ENCODE measurements around the gene UBLCP1.
"Not testable (repeated sequence)": the region's sequence is repeated elsewhere in the genome, so short reads cannot be mapped to it uniquely, and the experiment has no call there.

The UBLCP1 gene

DNA sequence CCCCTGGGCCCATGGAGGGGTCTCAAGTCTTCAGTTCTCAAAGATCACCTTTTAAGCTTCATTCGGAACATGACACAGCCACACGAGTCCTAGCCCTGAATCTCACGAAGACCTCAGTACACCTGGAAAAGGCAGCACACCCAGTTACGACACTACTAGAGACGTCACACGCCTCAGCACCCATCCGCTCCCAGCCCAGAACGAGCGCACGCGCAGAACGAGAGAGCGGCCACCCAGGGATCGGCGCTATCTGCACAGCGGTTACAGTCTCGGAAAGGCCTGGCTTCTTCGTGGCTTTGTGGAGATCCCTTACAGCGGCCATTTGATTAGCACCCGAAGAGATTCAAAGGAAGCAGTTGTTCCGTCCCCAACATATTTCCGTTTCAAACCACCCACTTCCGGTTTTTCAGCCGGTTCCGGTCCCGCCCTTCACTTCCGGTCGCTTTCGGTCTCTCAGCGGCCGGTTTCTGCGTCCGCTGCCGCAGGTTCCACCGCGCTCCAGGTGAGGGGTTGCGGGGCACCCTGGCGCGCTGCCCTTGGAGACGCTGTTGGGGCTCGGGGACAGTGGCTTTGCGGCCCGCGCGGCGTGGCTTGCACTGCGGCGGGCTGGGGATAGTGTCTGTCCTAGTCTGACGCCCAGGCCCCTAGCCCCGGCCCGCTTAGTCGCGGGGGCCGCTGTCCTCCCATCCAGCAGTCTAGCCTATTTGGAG, at the start of gene UBLCP1:
UBLCP1 (plus strand) TSS at position 432 of the 710 bp plus-strand sequence. CDS start 5,626 bp downstream, outside the sequence.
- Mint-ChIP-seq H3K27ac (peak within 1 kb of the TSS; percentile 99), H3K27me3 (no peaks in the 10 kb centered on the region), H3K4me3 (peak within 1 kb of the TSS; percentile 99), H3K36me3 (peaks cover 14% of the 10 kb centered on the region), H3K4me1 (peaks cover 56% of the 10 kb centered on the region), H3K9me3 (no peaks in the 10 kb centered on the region)

DNA sequence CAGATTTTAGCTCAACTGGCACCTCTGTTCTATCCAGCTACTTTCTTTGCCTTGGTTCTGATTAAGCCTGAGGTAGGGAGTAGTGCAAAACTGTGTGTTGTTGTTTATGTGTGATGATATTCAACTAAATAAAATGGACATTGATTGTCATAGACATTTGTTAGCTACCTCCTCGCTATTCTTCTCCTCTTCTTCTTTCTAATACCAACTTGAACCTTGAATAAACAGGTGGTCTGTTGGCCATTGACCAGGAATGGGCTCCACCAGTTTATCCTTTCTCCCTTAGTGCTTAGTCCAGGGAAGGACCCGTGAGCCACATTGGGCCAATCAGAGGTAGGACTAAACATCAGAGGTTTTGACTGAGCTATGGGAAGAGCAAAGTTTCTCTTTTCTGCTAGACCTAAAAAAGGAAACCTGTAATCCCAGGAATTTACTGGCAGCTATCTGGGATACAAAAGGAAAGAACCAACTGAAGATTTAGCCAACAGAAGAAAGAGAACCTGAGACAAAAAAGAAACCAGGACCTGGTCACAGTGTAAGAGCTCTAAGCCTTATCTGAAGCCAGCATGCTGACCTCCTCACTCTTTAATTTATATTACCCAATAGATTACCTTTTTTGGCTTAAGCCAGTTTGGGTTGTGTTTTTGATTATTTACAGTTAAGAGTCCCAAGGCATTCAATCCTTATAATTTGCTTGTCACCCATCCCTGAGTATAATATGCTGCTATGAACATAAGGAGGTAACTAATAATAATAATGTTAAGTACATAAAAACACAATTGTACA, 48.4 kb upstream of the UBLCP1 start:
- Mint-ChIP-seq H3K9me3 (no peaks in the 10 kb centered on the region), H3K4me1 (peaks cover 29% of the 10 kb centered on the region), H3K4me3 (no peak overlapping the region), H3K27me3 (no peaks in the 10 kb centered on the region), H3K27ac (no peak overlapping the region), H3K36me3 (peaks cover under 1% of the 10 kb centered on the region)

DNA sequence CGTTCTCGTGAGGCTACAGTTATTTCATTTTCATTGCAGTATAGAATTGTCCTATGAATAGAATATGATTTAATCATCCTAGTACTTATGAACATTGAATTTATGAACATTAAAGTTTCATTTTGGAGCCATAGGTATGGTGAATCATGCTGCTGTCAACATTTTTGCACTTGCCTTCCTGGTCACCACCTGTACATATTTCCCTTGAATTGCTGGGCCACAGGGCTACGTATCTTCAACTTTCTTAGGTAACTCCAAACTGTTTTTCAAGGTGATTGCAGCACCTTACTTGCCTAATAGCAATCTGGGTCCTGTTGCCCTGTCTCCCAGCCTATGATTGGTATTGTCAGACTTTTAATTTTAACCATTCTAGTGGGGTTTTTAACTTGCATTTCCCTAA, 47.2 kb upstream of the UBLCP1 start:
- no peak overlapping the region for H3K27ac Mint-ChIP-seq
- H3K4me3 Mint-ChIP-seq, result no peak overlapping the region
- H3K4me1 Mint-ChIP-seq, result peaks cover 17% of the 10 kb centered on the region
- H3K36me3 Mint-ChIP-seq, result no peaks in the 10 kb centered on the region
- no peaks in the 10 kb centered on the region for H3K9me3 Mint-ChIP-seq
- no peaks in the 10 kb centered on the region for H3K27me3 Mint-ChIP-seq

DNA sequence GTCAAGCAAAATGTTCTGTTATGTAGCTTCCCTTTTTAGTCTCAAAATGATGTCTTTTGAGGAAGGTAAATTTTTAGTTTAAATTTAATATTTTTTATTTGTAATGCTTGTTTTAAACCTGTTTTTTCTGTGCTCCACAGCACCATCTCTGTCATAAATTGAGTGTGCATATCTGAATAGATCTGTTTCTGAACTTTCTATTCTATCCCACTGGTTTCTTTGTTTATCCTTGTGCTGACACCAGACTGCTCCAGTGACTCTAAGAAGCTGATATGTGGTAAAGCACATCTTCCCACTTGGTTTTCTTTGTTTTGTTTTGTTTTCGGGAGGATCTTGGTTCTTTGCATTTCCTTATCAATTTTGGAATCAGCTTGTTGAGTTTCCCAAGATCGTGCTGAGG, 46.6 kb upstream of the UBLCP1 start:
- Mint-ChIP-seq H3K9me3 (no peaks in the 10 kb centered on the region), H3K27me3 (no peaks in the 10 kb centered on the region), H3K36me3 (no peaks in the 10 kb centered on the region), H3K4me1 (peaks cover 16% of the 10 kb centered on the region), H3K27ac (no peak overlapping the region), H3K4me3 (no peak overlapping the region)

DNA sequence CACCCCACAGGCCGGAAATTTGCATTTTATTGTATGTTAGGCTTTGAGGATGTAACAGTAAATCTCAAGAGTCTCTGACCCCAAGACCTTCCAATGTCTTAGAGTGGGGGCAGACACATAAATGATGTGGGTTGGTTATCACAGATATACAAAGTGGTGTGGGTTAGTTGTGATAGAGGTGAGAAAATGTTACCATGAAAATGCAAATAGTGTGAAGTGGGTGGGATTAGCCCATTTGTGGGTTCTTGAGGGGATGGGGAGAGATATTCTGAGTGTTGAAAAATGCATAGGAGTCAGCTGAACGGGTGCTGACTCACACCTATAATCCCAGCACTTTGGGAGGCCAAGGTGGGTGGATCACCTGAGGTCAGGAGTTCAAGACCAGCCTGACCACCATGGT, 45.9 kb upstream of the UBLCP1 start:
- no peaks in the 10 kb centered on the region for H3K36me3 Mint-ChIP-seq
- H3K4me1 Mint-ChIP-seq, result peaks cover 12% of the 10 kb centered on the region
- no peak overlapping the region for H3K4me3 Mint-ChIP-seq
- H3K27ac Mint-ChIP-seq, result no peak overlapping the region
- no peaks in the 10 kb centered on the region for H3K27me3 Mint-ChIP-seq
- no peaks in the 10 kb centered on the region for H3K9me3 Mint-ChIP-seq

DNA sequence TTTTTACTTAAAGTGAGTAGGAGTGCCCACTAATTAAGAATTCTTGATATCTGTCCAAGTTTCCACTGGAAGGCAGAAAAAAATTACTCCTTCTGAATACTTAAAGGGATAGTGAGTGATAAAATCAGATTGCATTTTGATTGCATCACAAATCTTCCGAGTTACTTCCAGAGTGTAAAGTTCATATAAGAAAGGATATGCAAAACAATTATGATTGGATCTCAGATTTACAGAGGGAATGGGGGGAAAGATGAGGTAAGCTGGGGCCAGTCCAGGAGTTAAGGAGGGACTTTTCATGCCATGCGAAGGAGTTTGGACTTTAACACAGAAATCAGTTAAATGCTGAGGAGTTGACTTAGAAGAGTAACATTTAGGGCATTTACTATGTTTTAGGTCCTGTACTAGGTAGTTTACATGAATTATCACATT, 44.5 kb upstream of the UBLCP1 start:
- H3K27ac Mint-ChIP-seq, result no peak overlapping the region
- H3K4me3 Mint-ChIP-seq, result no peak overlapping the region
- no peaks in the 10 kb centered on the region for H3K36me3 Mint-ChIP-seq
- H3K9me3 Mint-ChIP-seq, result no peaks in the 10 kb centered on the region
- peaks cover 12% of the 10 kb centered on the region for H3K4me1 Mint-ChIP-seq
- H3K27me3 Mint-ChIP-seq, result no peaks in the 10 kb centered on the region

DNA sequence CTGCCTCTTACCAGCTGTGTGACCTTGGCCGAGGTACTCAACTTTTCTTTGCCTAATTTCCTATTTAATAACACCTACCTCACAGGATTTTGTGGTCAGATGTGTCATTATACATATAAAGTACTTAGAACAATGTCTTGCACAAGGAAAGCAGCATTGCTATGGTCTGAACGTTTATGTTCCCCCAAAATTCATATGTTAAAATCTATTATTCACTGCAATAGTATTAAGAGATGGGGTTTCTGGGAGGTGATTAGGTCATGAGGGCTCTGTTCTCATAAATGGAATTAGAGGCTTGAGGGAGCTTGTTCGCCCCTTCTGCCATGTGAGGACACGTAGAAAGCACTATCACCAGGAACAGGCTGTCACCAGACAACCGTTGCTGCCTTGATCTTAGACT, 42.9 kb upstream of the UBLCP1 start:
- Mint-ChIP-seq H3K4me3 (no peak overlapping the region), H3K4me1 (peaks cover 12% of the 10 kb centered on the region), H3K27me3 (no peaks in the 10 kb centered on the region), H3K36me3 (no peaks in the 10 kb centered on the region), H3K9me3 (no peaks in the 10 kb centered on the region), H3K27ac (no peak overlapping the region)

DNA sequence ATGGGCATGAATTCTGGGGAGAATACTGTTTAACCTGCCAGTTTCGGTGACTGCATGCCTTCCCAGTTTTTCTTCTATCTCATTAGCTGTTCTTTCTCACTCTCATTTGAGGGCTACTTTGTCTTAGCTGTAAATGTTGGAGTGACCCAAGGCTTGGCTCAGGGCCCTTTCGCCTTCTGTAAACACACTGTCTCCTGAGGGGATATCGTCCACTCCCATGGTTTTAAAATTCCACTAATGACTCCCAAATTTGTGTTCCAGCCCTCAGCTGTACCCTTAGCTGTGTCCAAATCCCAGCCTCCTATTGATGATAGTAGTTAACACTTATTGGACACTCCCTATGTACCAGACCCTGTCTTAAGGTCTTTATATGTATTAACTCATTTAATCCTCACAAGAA, 39.6 kb upstream of the UBLCP1 start:
- Mint-ChIP-seq H3K9me3 (no peaks in the 10 kb centered on the region), H3K36me3 (no peaks in the 10 kb centered on the region), H3K4me3 (no peak overlapping the region), H3K27me3 (no peaks in the 10 kb centered on the region), H3K27ac (no peak overlapping the region), H3K4me1 (peaks cover 3% of the 10 kb centered on the region)

- H3K9me3 Mint-ChIP-seq, result no peaks in the 10 kb centered on the region
These were observed 38.6 kb upstream of the UBLCP1 start for GRCh38 chr5:159224471-159224870.

GRCh38 chr5:159226451-159226850, 36.6 kb upstream of the UBLCP1 start:
- H3K27ac Mint-ChIP-seq, result no peak overlapping the region
- H3K4me3 Mint-ChIP-seq, result no peak overlapping the region
- H3K4me1 Mint-ChIP-seq, result no peaks in the 10 kb centered on the region
- no peaks in the 10 kb centered on the region for H3K36me3 Mint-ChIP-seq
- H3K27me3 Mint-ChIP-seq, result no peaks in the 10 kb centered on the region
- H3K9me3 Mint-ChIP-seq, result no peaks in the 10 kb centered on the region

More at GRCh38 chr5:159224471-159224870, 38.6 kb upstream of the UBLCP1 start:
- Mint-ChIP-seq H3K27me3 (no peaks in the 10 kb centered on the region), H3K27ac (no peak overlapping the region), H3K36me3 (no peaks in the 10 kb centered on the region), H3K4me3 (no peak overlapping the region), H3K4me1 (no peaks in the 10 kb centered on the region)

GRCh38 chr5:159227452-159227851, 35.6 kb upstream of the UBLCP1 start:
- Mint-ChIP-seq H3K27me3 (no peaks in the 10 kb centered on the region), H3K4me1 (no peaks in the 10 kb centered on the region), H3K27ac (no peak overlapping the region), H3K36me3 (no peaks in the 10 kb centered on the region), H3K9me3 (no peaks in the 10 kb centered on the region), H3K4me3 (no peak overlapping the region)

GRCh38 chr5:159228097-159228496, 35.0 kb upstream of the UBLCP1 start:
- not testable (repeated sequence) for H3K27ac Mint-ChIP-seq, H3K9me3 Mint-ChIP-seq, H3K4me1 Mint-ChIP-seq, H3K4me3 Mint-ChIP-seq, H3K27me3 Mint-ChIP-seq, H3K36me3 Mint-ChIP-seq

GRCh38 chr5:159230657-159231056, 32.4 kb upstream of the UBLCP1 start:
- Mint-ChIP-seq H3K27ac (no peak overlapping the region), H3K4me3 (no peak overlapping the region), H3K4me1 (no peaks in the 10 kb centered on the region), H3K36me3 (no peaks in the 10 kb centered on the region), H3K27me3 (no peaks in the 10 kb centered on the region), H3K9me3 (no peaks in the 10 kb centered on the region)

- no peaks in the 10 kb centered on the region for H3K4me1 Mint-ChIP-seq
- no peaks in the 10 kb centered on the region for H3K27me3 Mint-ChIP-seq
- H3K9me3 Mint-ChIP-seq, result no peaks in the 10 kb centered on the region
- no peak overlapping the region for H3K27ac Mint-ChIP-seq
- H3K4me3 Mint-ChIP-seq, result no peak overlapping the region
- no peaks in the 10 kb centered on the region for H3K36me3 Mint-ChIP-seq
These were observed 31.9 kb upstream of the UBLCP1 start for GRCh38 chr5:159231167-159231566.

GRCh38 chr5:159235871-159236520, 27.1 kb upstream of the UBLCP1 start:
- H3K36me3 Mint-ChIP-seq, H3K27me3 Mint-ChIP-seq, H3K4me3 Mint-ChIP-seq, H3K27ac Mint-ChIP-seq, H3K9me3 Mint-ChIP-seq: not testable (repeated sequence)
- peaks cover 21% of the 10 kb centered on the region for H3K4me1 Mint-ChIP-seq

DNA sequence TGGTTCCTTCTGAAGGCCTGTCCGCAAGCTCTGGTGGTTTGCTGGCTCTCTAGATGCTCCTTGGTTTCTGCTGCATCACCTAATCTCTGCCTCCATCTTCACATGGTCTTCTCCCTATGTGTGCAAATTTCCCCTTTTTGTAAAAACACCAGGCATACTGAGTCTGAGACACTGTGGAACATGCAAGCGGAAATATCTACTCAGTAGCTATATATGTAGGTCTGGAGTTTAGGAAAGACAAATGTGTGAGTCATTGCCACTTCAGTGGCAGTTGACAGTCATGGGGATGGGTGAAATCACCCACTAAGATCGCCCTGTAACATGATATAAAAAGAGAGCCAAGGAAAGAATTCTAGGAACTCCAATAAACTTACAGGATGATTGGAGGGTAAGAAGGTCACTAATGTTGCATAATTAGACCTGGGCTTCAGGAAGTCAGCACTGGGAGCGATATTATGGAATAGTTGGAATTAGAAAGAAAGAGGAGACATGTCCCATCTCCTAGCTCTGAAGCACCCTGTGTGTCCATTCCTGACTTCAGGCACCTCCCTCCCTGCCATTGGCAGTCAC, 22.7 kb upstream of the UBLCP1 start:
- H3K27me3 Mint-ChIP-seq, result no peaks in the 10 kb centered on the region
- H3K4me3 Mint-ChIP-seq, result peak overlapping the region; percentile 69
- no peaks in the 10 kb centered on the region for H3K9me3 Mint-ChIP-seq
- peaks cover 60% of the 10 kb centered on the region for H3K4me1 Mint-ChIP-seq
- no peaks in the 10 kb centered on the region for H3K36me3 Mint-ChIP-seq
- H3K27ac Mint-ChIP-seq, result peak overlapping the region; percentile 92
